ENCODE data around the gene TCF3.
"Not testable (repeated sequence)": the region's sequence is repeated elsewhere in the genome, so short reads cannot be mapped to it uniquely, and the experiment has no call there.

The TCF3 gene

DNA sequence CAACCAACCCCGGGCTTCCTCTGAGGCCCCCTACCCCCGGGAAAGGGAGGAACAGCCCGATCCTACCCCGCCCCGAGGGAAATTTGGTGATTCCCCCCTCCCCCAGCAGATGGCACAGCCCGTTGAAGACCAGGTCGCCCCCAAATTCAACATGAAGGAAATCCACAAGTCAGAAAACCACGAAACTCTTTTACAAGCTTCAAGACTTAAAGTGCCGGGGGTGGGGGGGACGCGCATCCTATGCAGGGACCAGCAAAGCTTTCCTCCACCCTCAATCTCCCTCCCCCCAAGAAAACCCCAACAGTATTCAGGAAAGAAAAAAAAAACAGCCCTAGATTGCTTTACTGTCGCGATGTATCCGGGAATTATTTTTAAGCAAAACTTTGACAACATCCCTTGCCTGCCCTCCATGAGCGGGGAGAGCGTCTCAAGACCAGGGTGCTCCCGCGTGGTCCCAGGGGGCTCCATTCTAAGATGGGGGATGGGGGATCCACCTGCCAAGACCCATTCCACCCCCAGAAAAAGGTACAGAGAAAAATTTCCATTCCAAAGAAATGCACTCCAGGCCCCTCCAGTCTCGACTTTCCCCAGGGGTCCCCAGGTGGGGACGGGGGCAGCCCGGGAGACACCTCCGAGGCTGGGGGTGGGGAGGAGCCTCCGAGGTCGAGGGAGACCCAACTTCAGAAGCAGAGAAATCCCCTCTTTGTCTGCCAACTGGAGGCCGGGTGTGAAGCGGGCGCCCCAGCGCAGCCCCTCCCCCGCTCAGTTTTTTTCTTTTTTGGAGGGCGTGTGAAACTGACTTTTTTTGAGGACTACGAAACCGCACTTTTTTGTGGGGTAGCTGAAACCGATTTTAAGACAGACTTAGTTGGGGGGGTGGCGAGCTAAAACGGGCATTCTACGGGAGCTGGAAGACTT, 1.5 kb downstream of the TCF3 start:
- DNase-seq: no peak

DNA sequence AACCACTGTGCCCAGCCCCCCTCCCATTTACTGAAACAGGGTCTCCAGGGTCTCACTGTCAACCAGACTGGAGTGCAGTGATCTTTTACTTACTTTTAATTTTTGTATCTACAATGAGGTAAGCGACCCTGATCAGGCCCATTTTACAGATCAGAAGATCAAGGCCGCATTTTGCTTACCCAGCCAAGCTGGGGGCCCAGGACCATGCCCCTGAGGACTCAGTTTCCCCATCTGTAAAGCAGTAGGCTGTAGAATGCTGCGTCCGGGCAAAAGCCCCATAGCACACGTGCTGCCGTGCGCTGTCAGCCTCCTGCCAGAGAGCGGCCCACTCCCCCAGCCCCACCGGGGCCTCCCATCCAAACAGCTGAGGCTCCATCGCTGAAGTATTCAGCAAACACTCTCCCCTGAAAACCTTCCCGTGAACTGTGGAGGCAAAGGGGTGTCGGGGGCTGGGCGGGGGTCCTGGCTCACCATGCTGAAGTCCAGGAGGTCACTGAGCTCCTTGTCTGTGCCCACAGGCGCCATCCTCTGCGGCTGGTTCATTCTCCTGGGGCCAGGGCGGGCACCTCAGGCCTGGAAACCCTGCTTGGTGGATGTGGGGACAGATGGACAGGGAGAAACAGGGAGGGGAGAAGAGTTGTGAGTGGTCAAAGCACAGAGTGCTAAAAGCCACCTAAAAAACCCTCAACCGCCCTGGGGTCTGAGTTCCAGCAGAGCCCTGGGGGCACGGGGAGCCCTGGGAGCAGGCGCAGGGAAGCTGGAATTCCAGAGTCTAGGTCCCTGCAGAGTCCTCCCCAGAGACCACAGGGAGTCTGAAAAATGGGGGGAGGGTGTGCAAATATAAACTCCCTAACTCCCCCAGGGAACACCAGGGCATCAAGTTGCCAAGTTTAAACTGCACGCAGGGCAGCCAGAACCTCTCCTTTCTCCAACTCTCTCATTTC, 2.4 kb downstream of the TCF3 start:
- DNase-seq: no peak

DNA sequence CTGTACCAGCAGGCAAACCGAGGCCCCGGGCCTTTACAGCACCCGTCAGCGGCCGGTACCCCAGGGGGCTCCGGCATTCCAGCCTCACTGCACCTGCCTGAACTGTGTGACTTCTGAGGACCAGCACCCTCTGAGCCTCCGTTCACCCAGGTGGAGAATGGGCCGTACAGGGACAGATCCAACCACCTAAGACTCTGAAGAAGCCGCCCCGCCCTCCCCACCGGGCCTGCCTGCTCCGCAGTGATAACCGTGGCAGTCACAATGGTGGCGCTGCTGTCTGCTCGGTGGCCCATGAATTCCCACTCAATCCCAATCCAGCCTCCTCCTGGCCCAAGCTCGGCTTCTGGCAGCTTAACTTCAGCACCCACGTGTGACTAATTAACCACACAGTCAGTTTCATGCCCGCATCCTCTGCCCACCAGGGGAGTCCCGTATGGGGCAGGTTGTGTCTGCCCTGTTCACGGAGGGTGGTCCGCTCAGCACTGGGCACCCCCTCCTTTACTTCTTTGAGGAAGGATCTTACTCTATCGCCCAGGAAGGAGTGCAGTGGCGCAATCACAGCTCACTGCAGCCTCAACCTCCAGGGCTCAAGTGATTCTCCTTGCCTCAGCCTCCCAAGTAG, 3.4 kb downstream of the TCF3 start:
- DNase-seq: no peak

DNA sequence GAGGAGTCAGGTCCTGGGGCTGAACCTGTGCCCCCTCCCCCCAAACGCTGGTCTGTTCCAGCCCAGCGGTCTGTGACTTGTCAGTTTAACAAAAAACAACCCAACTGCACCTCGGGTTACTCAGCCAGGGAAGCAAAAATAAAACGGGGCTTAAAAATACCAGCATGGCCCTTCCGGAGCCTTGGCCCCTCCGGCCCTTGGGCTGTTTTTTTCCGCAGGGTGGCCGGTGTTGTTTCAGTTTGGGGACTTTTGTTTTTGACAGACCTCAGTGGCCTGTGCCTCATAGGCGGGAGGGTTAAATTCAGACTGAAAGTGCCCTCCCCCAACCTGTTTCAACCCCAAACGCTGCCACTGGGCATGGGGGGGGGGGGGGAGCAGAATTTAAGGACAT, 4.0 kb downstream of the TCF3 start:
- no peak for DNase-seq

DNA sequence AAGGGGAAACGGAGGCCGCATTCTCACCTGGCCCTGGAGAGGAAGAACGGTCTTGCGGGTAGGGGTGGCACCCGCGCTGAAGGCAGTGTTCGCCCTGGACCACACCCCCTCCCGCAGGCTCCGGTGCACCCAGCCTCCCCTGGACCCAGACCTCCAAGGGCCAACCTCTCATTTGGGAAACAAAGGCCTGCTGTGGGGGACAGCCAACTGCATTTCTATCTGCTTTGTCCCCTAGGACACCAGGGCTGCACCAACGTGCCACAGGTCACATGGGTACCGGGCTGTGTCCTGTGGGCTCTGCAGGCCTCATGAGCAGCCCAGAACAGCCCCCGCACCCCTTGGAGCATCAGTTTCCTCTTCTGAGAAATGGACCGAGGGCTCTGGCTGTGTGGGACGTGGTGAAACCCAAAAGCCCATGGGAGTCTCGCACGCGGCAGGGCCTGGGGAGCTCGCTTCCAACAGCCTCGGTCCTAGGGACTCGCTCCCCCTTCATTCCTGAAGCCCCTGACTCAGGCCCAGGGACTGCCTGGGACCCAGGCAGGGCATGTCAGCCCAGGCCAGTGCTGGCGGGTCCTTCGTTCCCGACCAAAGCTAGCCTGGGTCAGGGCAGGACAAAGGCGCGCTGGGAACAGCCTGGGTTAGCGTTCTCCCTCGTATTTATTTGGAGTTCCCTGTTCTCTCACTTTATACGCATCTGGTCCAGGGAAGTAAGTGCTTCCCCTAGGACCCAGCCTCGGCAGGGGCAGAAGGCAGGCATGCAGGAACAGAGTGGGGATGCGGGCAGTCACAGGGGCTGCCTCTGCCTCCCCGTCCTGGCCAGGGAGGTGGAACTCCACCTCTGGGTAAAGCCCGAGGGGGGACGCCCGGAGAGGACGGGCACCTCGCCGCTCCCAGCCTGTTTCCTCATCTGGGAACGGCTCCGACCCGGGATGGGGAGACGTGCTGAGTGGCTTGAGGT, 4.6 kb downstream of the TCF3 start:
- DNase-seq: no peak

DNA sequence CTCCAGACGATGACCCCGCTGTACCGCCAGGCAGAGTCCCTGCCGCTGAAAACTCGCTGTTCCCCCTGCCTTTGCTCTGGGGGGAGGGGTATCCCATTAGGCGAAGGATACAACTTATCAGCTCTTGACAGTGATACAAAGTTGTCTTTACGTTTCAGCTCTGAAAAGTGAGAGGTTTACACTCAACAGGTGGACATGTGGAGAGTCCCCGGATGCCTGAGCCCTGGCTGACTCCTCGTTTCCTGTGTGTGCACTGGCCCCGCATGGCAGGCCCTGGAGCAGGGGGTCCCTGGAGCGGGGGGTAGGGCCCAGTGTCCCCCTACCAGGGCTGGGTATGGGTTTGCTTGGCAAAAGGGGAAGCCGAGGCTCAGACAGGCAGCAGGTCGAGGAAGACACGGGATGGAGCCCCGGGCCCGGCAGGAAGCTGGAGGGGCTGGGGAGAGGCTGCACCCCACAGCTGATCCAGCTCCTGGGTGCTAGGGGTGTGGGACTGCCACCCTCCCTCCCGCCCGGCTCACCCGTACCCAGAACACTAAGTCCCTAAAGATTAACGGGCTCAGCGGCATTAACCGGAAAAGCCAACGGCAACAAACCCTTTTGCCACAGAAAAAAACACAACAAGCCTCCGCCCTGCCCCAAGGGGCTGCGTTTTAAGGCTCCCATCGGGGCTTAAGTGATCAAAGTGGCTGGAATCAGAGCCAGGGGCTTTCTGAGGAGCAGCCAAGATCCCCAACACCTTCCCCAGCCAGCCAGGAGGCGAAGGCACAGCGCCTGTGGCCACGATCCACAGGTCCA, 5.6 kb downstream of the TCF3 start:
- DNase-seq: no peak

DNA sequence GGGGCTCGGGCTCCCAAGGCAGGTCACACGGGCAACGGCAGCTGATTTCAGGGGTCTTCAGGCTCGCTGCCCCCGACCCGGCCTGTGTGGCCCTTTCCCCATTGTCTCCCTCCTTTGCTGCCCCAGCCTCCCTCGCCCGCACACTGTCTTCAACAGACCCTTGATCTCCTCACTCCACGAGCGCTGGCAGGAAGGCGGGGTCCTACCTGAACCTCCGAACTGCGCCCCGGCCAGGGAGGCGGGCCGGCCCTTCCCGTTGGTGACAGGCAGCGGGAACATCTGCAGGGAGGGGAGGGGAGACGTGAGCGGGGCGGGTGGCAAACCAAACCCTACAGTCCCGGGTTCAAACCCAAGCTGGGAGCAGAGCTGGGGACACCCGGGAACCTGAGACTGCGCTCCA, 6.3 kb downstream of the TCF3 start:
- no peak for DNase-seq

DNA sequence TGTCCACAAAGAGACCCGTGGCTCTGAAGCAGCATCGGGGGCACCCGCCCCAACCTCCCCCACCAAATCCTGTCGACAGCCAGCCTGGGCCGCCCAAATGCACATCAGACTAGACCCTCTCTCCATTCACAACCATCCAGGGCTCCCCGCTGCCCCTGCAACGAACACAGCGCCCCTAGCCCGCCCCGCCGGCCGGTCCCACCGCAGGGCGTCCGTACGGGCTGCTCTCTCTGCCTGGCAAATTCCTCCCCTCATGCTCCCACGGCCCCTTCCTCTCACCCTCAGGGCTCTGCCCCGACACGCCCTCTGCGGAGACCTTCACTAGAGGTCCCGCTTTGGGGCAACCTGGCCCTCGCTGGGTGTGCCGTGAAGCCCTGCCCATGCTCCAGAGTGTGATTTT, 7.1 kb downstream of the TCF3 start:
- no peak for DNase-seq

DNA sequence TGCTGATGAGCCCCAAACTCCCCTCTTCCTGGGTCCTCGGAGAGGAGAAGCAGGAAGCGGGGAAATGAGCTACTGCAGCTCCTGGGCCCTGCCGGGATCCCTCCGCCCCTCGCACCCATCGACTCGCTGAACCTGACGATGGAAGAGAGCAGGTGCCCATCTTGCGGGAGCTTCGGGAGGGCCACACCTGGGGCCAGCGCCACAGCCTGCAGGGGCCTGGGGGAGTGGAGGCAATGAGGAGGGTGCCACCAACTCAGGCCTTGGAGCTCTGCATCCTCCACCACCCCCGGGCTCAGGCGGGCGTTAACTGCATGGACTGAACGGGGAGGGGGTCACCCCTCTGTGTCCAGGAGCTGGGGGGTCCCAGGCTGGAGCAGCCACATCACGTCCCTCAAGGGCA, 8.3 kb downstream of the TCF3 start:
- no peak for DNase-seq

DNA sequence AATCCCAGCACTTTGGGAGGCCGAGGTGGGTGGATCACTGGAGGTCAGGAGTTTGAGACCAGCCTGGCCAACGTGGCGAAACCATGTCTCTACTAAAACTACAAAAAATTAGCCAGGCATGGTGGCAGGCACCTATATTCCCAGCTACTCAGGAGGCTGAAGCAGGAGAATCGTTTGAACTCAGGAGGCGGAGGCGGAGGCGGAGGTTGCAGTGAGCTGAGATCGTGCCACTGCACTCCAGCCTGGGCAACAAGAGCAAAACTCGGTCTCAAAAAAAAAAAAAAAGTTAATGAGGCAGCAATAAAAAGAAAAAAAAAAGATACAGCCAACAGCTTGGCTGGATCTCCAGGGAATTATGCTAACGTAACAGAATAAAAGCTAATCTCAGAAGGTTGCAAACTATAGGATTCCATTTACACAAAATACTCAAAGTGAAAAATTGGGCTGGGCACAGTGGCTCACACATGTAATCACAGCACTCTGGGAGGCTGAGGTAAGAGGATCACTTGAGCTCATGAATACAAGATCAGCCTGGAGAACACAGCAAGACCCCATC, 11.4 kb downstream of the TCF3 start:
- not testable (repeated sequence) for DNase-seq

DNA sequence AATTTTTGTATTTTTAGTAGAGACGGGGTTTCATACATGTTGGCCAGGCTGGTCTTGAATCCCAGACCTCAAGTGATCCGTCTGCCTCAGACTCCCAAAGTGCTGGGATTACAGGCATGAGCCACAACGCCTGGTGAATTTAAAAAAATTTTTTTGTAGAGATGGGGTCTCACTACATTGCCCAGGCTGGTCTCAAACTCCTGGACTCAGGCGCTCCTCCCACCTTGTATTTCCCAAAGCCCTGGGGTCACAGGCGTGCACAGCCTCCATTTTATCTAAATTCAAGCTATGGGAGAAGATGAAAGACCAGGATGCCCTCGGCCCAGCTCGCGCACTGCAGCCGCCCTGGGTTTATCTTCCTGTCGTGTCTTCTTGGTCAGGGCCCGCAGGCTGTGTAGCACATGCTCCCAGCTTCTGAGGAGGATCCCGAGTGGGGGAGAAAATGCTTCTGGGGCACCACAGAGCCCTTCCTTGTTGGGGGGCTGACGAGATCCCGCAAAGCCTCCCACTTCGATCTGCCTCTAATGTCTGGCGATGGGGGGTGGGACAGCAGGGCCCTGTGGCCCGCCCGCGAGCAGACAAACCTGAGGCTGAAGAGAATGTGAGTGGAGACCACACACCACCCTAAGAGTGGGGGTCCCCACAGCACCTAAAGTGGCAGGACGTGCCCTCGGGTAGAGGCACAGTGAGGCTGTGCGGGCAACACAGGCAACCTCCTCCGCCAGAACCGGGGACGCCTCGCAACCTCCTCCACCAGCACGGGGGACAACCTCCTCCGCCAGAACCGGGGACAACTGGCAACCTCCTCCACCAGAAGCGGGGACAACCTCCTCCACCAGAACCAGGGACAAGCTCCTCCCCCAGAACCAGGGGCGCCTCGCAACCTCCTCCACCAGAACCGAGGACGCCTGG, 15.8 kb downstream of the TCF3 start:
- no peak for DNase-seq

DNA sequence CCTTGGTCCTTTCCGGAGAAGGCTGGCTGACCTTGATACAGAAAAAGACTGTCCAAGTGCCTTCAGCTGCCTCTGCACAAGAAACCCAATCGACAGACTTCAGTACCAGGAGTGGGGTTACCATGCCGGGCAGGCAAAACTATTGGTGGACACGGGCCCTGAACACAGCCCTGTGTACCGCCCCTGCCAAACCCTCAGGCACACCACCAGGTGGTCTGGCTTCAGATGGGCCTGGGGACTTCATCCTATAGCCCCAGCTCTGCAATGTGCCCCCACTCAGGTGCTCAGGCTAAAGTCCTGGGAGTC, 17.5 kb downstream of the TCF3 start:
- no peak for DNase-seq

DNA sequence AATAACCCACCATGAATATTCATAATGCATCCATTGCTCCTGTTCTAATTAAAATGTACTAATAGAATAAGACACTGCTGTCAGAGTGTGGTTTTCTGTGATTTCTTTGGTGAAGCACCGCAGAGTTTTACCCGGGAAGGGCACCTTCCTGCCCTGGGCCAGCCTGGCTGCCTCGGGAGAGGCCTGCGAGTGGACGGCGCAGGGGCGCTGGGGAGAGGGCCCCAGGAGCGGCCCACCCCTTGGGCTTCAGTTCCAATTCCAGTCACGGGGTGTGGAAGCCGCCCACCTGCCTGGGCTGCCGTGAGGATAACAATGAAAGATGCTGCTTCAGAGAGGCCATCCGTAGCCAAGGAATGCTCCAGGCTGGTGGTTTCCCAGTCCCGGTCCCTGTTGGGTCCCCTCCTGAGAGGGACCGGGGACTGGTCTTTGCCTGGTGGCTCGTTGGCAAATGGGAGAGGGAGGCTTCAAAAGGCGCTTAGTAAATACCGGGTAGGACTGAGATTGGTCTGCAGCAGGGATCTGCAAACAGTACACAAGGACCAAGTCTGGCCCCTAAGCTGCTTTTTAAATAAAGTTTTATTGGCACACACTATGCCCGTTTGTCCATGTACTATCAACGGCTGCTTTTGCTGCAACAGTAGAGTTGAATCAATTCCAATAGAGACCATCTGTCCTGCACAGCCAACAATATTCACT, 18.0 kb downstream of the TCF3 start:
- DNase-seq: no peak

DNA sequence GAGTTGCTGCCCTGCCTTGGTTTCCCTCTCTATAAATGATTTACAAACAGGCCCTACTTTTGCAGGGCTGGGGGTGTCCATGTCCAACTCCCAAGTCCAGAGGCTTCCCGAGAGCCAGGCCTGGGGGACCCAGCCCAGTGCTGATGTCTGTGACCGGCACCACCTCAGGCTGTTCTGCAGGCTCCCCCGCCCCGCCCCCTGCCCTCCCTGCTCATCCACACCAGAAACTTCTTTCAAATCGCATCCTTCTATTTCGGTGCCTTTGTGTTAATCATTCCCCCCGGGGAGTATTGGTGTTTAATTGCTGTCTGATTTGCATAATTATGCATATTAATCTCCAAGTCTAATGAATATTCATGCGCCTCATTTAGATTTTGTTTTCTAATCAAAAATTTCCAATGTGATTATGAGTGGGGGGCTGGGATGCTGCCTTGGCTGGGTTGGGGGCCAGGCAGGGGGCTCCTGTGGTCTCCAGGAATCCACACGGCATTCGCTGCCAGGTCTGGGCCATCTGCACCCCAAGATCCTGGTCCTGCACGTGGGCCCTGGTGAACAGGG, 19.1 kb downstream of the TCF3 start:
- DNase-seq: no peak

DNA sequence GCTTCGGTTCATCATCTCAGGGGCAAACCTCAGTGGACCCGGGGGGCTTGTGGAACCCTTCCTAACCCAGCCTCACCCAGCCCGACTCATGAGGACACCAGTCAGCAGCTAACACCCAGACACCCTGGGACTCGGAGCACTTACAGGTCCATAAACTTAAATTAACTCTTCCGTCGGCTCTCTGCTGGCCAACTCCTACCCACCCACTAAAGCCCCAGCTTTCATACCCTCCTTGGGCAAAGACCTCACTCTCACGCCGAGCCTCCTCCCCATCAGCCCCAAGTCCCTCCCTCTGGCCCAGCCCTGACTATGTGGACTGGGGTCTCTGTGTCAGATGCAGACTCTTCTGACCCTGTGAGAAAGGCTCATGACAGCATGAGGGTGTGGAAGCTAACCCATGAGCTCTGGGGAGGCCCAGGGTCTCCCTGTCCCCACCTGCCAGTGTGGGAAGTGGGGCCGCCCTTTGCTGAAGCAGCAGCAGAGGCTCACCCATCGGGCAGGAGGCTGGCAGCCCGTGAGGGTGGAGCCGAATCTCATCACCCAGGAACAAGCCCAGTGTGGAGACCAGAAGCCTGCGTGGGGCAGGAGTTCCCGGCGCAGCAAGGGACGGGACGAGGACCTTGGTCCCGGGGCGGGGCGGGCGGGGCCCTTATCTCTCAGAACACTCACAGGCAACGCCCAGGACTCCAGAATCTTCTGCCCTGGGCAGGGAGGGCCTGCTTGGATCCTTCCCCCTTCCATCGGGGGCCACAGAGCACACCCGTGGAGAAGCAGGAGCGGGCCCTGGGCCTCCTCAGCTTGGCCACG, 19.8 kb downstream of the TCF3 start:
- DNase-seq: no peak

DNA sequence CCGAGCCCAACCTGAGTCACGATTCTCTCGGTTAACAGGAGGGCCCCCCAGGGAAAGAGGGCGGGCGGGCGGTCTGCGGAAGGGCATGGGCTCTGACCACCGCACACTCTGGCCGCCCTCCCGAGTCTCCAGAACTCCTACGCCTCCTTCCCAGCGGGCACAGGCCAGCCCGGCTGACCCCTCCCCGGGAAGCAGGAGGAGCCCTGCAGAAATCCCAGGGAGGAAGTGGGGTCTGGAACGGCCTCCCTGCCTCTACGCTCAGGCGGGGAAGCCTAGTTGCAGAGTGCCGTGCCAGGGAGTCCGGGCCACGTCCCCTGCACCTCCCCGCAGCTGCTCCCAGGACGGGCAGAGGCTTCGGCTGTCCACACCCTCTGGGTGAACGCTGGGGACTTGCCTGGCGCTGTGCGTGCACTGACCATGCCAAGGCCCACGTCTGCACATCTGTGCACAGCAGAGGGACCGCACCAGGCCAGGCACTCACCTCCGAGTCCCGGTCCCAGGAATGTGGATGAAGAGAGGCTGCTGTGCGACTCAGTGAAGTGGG, 20.8 kb downstream of the TCF3 start:
- DNase-seq: no peak

DNA sequence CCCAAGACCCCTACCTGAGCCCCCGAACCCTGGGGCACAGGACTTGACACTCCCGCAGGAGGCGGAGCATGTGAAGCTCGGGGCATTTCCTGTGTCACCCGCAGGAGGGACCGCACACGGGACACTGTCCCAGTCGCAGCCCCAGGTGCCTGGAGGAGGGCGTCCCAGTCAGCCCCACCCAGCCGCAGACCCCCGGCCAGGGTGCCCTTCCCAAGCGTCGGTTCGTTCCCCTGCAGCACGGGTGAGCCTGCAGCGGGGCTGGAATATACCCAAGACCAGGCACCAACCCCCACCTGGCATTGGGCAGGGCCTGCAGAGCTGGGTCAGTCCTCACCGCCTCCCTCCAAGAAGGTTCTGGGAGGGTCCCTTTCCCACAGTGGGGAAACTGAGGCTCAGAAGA, 21.6 kb downstream of the TCF3 start:
- no peak for DNase-seq

DNA sequence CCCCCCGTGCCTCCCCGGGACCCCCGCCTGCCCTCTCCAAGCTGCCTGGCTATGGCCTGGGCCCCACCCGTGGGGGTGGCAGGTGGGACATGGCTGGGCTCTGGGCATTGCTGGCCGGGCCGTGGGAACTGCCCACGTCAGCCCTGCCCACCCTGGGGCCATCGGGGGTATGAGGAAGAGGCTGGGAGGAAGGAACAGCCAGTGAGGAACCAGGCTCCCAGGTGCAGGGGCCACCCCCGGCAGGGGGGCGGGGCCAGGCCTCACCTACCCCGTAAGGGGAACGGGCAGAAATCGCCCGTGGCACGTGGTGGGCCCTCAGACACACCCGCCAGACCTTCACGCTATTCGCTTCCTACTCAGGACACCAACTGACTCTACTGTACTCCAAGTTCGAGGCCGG, 22.4 kb downstream of the TCF3 start:
- no peak for DNase-seq

Data from SHP77 treated with DMSO at 0.1 percent for 48 hours (cell line).